HepG2 (cell line): ENCODE data around the gene PTH. TPM values are rescaled to one million over a fixed set of nuclear protein-coding genes. Genes with fewer than 3 reads are reported as not detected.

Experiments used
- HIC2 ChIP-seq: sonication (generic); formaldehyde crosslinking; IDR thresholded peaks from 2 replicates; pipeline ENCODE4 v1.9.0; 2022; ENCODE audit warnings: low read depth, missing genetic modification reagents
- KDM1A ChIP-seq: IDR thresholded peaks from 2 replicates; pipeline ENCODE4 v1.6.1; 2016; ENCODE audit warnings: missing compliant biosample characterization
- KDM2A ChIP-seq: sonication (generic); formaldehyde crosslinking; IDR thresholded peaks from 2 replicates; pipeline ENCODE4 v1.4.0; 2020; ENCODE audit warnings: low read depth, missing genetic modification reagents, borderline replicate concordance
- MNT ChIP-seq: fragments of 450-650 bp; IDR thresholded peaks from 2 replicates; pipeline ENCODE4 v1.6.1; 2016
- TCF12 ChIP-seq, 2 experiments: fragments of 450-650 bp in 1 of 2; sonication (generic) in 1 of 2; formaldehyde crosslinking in 1 of 2; IDR thresholded peaks; 2 replicates each; pipeline versions ENCODE4 v1.6.1 to v1.8.0; 2017 to 2022; ENCODE audit warnings: antibody characterized with exemption in 1 of 2, mild to moderate bottlenecking in 1 of 2, missing genetic modification reagents in 1 of 2, moderate library complexity in 1 of 2
- TRIM22 ChIP-seq: fragments of 450-650 bp; IDR thresholded peaks from 2 replicates; pipeline ENCODE4 v1.6.1; 2017
- ZBTB10 ChIP-seq: sonication (generic); formaldehyde crosslinking; IDR thresholded peaks from 2 replicates; pipeline ENCODE4 v1.4.0; 2020; ENCODE audit warnings: missing genetic modification reagents, borderline replicate concordance
- ZNF17 ChIP-seq: sonication (generic); formaldehyde crosslinking; IDR thresholded peaks from 2 replicates; pipeline ENCODE4 v1.5.0; 2020; ENCODE audit warnings: mild to moderate bottlenecking, missing genetic modification reagents
- ZNF275 ChIP-seq: sonication (generic); formaldehyde crosslinking; IDR thresholded peaks from 2 replicates; pipeline ENCODE4 v1.8.0; 2022; ENCODE audit warnings: missing genetic modification reagents, mild to moderate bottlenecking, inconsistent platforms, borderline replicate concordance
- ZNF276 ChIP-seq: sonication (generic); formaldehyde crosslinking; IDR thresholded peaks from 2 replicates; pipeline ENCODE4 v1.4.0; 2020; ENCODE audit warnings: mild to moderate bottlenecking, low read depth, missing genetic modification reagents
- ZNF614 ChIP-seq: IDR thresholded peaks from 2 replicates; pipeline ENCODE4 v1.6.1; 2018; ENCODE audit warnings: missing biosample characterization, missing genetic modification reagents, inconsistent platforms, borderline replicate concordance
- ZNF639 ChIP-seq: conservative IDR thresholded peaks from 2 replicates; pipeline ENCODE4 v1.6.1; 2018; ENCODE audit warnings: missing genetic modification reagents
- ZNF660 ChIP-seq: sonication (generic); formaldehyde crosslinking; IDR thresholded peaks from 2 replicates; pipeline ENCODE4 v1.5.1; 2020; ENCODE audit warnings: mild to moderate bottlenecking, low read depth, missing genetic modification reagents, borderline replicate concordance
- ZNF768 ChIP-seq: sonication (generic); formaldehyde crosslinking; IDR thresholded peaks from 2 replicates; pipeline ENCODE4 v1.4.0; 2020; ENCODE audit warnings: missing genetic modification reagents
- ZSCAN30 ChIP-seq: sonication (generic); formaldehyde crosslinking; IDR thresholded peaks from 2 replicates; pipeline ENCODE4 v1.5.0; 2020; ENCODE audit warnings: mild to moderate bottlenecking, missing genetic modification reagents
- polyA plus RNA-seq, 8 experiments: library from polyadenylated mRNA; depleted of rRNA in 3 of 8; stranded (reverse) in 7 of 8; unstranded in 1 of 8; fragments of >200 nt; fragmentation: Illumina TruSeq in 4 of 8; extraction: Trizol in 4 of 8; gene quantifications; 2 replicates each; pipeline versions ENCODE4 v1.2.1 to v1.2.3, GENCODE V29; 2011 to 2016; ENCODE audit warnings: low read depth in 4 of 8, missing spikeins in 1 of 8, mixed read lengths in 1 of 8; ENCODE audit not compliant: insufficient read depth in 1 of 8
- total RNA-seq, 5 experiments: library from RNA; depleted of rRNA; stranded (reverse); fragments of >200 nt; fragmentation: Illumina TruSeq; extraction: Trizol; gene quantifications; 2 replicates each; pipeline ENCODE4 v1.2.3, GENCODE V29; 2016; ENCODE audit warnings: low read depth in 1 of 5

PTH gene
- total and polyA plus RNA-seq, 2 of the 13 experiments (the other 11 are each of a cell fraction or from before 2014, with no cell fraction given) = not detected

- no peak for TF ChIP-seq HIC2
- no peak for TF ChIP-seq ZNF17 (CRISPR knock-in tag)
- no peak for TF ChIP-seq ZBTB10 (CRISPR knock-in tag)
- peak; percentile 80; the same call in 1 of the 2 replicates for TF ChIP-seq ZNF768
- no peak for TF ChIP-seq KDM1A (CRISPR knock-in tag)
- no peak for TF ChIP-seq ZSCAN30 (CRISPR knock-in tag)
- TF ChIP-seq MNT = no peak
- no peak for TF ChIP-seq TCF12 (IDR thresholded peaks at IDR 0.05)
- no peak for TF ChIP-seq TCF12 (CRISPR knock-in tag; IDR thresholded peaks at IDR 0.05)
- no peak for TF ChIP-seq ZNF639 (CRISPR knock-in tag)
- 0 out of 2 replicates have a peak, but pooled peaks have one; percentile 31 for TF ChIP-seq ZNF275 (CRISPR knock-in tag)
- no peak for TF ChIP-seq TRIM22
- peak; percentile 72; the same call in 1 of the 2 replicates for TF ChIP-seq KDM2A (CRISPR knock-in tag)
- no peak for TF ChIP-seq ZNF276 (CRISPR knock-in tag)
- no peak for TF ChIP-seq ZNF660 (CRISPR knock-in tag)
- peak; percentile 39; the same call in 1 of the 2 replicates for TF ChIP-seq ZNF614 (CRISPR knock-in tag)
Observed at GRCh38 chr11:13486926-13487660, 8.7 kb downstream of the PTH start (continued).
